H54 (cell line): ENCODE results near the gene NFKBIB.
A peak's percentile ranks its signal among the peaks of the same experiment; 100 is the strongest.
"Not testable (repeated sequence)": the region's sequence is repeated elsewhere in the genome, so short reads cannot be mapped to it uniquely, and the experiment has no call there.

Source experiments
- DNase-seq: peaks from one replicate; pipeline ENCODE4 v3.0.0; 2011; ENCODE audit warnings: low spot score, mixed read lengths; ENCODE audit not compliant: insufficient read length
- FAIRE-seq: peaks from 3 replicates; lab custom pipeline; 2011; peaks lifted over from hg19 to GRCh38; lab: Jason Lieb, UNC
- POLR2A ChIP-seq: IDR thresholded peaks from 2 replicates; pipeline ENCODE4 v1.6.1; 2011; ENCODE audit warnings: low read depth, mild to moderate bottlenecking, low read length

NFKBIB gene

DNA sequence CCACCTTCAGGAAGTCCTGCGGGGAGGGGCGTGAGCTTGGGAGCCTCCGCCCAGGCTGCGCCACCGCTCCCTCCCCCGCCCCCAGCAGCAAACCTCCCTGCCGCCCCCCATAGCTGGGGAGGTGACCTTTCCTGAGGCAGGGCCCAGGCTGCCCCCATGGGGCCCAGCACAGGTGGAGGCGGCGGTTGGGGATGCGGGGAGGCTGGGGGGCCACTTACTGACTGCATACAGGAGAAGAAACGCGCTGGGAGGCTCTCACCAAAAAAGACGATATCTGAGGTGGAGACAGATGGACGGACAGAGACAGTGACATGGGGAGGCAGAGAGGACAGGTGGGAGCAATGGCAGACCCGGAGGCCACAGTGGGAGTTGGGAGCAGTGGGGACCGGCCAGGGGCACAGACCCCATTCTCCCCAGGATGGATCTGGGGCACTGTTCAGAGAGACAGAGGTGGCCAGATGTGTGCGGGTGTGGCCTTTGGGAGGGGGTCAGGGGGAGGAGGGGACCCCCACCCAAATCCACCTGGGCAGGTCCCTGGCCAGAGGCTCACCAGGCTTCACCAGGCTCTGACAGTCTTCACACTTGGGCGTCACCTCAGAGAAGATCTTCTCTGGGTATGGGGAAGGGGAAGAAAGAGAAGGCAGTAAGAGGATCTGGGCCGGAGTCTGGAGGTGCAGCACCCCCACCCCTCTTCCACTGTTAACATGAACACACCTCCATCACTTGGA, 18.7 kb upstream of the NFKBIB start:
- TF ChIP-seq POLR2A = no peak
- DNase-seq = no peak
- no peak for FAIRE-seq

DNA sequence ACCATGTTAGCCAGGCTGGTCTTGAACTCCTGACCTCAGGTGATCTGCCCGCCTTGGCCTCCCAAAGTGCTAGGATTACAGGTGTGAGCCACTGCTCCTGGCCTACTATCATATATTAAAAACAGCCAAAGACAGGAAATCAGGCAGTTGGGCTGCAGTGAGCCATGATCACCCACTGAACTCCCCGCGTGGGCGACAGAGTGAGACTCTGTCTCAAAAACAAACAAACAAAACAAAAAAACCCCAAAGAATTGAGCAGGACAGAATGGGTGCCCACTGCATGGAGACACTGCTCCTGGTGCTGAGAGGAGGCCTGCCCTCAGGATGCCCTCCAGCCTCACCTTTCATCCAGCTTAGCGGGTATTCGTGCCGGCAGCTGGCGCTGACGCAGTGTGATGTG, 16.5 kb upstream of the NFKBIB start:
- DNase-seq = no peak
- TF ChIP-seq POLR2A = no peak
- FAIRE-seq = no peak

DNA sequence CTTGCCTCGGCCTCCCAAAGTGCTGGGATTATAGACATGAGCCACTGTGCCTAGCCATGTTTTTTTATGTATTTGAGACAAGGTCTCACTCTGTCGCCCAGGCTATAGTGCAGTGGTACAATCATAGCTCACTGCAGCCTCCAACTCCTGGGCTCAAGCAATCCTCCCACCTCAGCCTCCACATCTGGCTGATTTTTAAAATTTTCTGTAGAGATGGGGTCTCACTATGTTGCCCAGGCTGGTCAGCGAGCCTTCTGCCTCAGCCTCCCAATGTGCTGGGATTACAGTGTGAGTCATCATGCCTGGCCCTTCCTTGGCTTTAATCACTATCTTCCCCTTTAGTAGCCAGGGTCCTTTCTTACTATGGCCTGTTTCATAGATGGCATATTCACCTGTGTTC, 15.1 kb upstream of the NFKBIB start:
- not testable (repeated sequence) for DNase-seq, FAIRE-seq

DNA sequence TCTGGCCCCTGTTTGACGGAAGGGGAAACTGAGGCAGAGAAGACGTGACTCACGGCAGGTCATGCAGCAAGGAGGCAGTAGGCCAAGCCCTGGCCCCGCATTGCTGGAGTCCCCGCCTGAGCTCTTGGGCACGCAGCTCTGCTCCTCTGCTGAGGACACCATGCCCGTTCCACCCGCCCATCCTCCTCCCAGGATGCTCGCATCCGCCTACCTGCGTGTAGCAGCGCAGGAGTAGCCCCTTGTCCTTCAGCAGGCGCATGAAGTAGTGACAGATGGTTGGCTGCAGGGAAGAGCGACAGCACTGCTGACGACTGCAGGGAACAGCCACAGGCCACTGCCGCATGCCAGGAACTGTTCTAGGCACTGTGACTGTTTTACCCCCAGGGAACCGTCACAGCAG, 10.9 kb upstream of the NFKBIB start:
- DNase-seq (no peak), FAIRE-seq (no peak)
- TF ChIP-seq POLR2A = no peak

DNA sequence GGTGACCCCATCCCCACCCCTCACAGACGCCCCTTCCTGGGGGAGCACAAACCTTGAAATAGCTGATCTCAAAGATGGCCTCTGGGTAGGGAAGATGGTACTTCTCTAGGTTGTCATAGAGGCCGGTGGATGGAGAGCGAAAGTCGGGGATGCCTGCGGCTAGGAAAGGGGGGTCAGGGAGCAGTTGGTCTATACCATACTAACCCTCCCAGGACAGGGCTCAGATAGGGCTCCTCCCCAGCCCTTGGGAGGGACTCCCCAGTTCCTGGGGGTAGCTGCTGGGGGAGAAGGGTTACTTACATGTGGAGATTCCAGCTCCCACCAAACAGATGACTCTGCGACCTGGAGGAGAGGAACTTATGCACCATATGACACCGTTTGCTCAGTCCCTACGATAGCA, 10.0 kb upstream of the NFKBIB start:
- no peak for DNase-seq
- FAIRE-seq = no peak
- no peak for TF ChIP-seq POLR2A

DNA sequence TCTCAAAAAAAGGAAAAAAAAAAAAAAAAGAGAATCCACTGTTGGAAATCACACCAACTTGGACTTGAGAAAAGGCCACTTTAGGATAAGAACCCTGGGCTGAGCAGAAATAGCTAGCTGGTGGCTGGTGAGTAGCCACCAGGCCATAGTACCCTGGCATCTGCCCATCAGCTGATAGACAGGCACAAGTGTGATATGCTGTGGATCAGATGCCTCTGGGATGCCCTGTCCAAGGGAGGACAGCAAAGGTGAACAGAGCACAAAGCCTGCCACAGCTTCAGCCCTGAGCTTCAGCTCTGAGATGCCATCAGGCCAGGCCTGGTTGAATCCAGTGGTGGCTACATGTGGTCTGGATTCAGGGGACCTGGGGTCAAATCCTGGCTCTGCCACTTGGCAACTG, 9.1 kb upstream of the NFKBIB start:
- no peak for FAIRE-seq
- no peak for TF ChIP-seq POLR2A
- DNase-seq = no peak

DNA sequence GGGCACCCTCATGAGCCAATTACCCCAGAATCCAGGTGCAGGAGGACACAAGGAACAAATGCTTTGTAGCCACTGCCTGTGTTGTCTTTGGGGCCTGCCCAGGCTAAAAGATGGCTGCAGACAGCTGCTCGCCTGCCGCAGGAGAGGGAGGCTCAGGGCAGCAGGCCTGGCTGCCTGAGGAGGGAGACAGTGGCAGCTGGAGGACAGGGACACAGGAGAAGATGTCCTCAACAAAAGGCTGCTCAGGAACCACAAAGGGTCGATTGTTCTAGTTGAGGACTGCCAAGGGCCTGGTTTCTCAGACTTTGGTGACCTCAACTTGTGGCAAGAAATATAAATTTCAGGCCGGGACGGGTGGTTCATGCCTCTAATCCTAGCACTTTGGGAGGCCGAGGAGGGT, 8.0 kb upstream of the NFKBIB start:
- DNase-seq (no peak), FAIRE-seq (no peak)
- TF ChIP-seq POLR2A = 0 out of 2 replicates have a peak, but pooled peaks have one; percentile 10

DNA sequence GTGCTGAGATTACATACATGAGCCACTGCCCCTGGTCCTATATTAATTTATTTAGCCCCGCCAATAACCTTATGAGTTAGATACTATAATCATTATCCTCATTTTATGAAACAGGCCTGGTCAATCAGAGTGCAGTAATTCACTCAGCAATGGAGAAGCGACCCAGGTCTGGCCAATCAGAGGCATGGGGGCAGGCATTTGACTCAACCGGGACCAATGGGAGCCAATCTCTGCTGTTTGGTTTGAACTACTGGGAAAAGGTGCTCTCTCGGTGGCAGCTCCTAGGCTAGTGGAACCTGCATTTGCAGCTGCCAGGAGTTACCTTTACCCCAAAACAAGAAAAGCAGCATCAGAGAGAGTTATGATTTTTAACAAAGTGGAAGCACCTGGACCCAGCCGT, 6.9 kb upstream of the NFKBIB start:
- no peak for TF ChIP-seq POLR2A
- FAIRE-seq = no peak
- DNase-seq = no peak

DNA sequence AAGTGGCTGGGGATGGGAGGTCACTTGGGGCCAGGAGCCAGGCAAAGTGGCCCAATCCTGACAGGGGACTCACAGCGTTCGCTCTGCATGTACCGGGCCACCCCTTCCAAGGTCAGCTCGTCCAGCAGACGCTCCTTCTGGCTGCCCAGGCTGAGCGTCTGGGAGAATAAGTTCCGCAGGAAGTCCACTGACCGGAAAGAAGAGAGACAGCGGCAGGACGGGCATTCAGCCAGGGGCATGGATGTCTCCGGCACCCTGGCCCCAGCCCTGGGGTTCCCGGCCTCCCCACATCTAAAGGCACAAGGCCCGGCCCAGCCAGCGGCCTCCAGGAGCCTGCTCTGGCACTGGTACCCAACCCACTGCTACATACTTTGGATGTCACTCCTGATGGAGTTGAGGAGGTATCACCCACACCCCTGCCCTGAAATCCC, 6.4 kb upstream of the NFKBIB start:
- FAIRE-seq (no peak), DNase-seq (no peak)
- no peak for TF ChIP-seq POLR2A

DNA sequence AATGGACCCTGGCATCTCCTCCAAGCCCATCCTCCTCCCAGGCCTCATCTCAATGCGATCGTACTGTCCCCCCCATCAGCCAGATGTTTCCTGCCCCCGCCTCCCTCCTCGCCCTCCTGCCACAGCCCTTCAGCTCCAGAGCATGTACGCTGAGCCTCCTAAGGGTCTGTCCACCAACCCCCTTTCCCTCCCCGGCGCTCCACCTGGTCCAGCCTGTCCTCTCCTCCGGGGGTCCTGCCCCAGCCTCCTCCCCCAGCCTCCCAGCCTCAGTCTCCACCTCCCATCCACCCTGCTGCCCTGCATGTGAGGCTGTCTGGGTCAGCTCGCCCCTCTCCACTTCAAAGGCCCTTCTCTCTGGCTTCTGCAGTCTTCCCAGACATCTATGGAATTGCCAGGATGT, 4.8 kb upstream of the NFKBIB start:
- DNase-seq (no peak), FAIRE-seq (no peak)
- TF ChIP-seq POLR2A = no peak

DNA sequence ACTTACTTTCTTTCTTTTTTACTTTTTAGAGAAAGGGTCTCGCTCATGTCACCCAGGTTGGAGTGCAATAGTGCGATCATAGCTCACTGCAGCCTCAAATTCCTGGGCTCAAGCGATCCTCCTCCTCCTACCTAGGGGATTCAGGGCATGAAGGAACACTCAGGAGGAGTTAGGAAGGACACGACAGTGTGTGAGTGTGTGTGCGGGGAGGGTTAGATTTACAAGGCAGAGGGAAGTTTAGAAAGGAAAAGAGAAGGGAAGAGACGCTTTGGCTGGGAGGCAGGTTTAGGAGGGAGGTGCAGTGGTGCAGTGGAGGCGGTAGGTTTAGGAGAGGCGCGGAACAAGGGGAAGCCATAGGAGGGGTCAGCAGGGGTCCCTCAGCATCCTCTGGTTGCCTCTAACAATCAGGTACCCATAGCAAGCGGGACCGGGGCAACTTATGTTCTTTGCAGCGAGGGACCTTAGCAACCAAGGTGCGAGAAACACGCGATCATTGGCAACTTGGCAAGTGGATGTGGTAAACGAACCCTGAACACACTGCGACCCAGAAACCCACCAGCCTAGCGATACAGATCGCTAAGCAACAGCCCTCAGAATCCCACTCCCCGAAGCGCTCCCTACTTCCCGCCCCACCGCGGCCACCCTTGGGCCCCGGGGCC, 852 bp upstream of the NFKBIB start:
- DNase-seq (no peak), FAIRE-seq (no peak)
- no peak for TF ChIP-seq POLR2A

DNA sequence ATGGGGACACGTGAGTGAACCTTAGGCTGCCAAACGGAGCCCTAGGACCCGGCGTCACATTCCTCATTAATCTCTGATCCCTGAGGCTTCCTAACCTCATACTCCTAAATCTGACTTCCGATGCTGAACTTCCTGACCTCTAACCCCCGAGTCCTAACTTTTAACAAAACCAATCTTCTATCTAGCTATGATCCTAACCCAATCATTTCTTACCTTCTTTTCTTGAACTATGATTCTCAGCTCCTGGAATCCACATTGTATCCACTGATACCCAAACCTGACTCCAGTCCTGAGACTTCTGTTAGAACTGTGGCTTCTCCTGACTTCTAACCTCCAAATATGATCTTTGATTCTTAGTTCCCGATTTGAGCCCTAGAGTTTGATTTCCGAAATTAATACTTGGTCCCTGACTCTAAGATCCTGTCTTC, 447 bp downstream of the NFKBIB start:
- DNase-seq (no peak), FAIRE-seq (no peak)
- no peak for TF ChIP-seq POLR2A

DNA sequence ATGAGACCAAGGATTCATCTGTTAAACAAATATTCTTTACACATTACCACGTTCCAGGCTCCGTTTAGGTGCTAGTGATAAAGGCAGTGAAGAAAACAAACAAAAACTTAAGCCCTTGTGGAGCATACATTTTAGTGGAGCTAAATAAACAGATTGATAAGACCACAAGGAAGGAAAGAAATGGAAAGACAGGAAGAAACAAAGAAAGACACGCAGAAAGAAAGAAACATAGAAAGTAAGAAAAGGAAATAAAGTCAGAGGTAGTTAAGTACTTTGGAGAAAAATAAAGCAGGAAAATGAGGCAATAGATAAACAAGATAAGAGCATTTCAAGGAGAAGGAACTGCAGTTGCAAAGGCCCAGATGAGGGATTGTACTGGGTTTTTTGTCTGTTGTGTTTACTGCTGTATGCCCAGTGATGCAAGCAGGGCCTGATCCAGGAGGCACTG, 998 bp downstream of the NFKBIB start:
- FAIRE-seq (no peak), DNase-seq (no peak)
- TF ChIP-seq POLR2A = no peak

DNA sequence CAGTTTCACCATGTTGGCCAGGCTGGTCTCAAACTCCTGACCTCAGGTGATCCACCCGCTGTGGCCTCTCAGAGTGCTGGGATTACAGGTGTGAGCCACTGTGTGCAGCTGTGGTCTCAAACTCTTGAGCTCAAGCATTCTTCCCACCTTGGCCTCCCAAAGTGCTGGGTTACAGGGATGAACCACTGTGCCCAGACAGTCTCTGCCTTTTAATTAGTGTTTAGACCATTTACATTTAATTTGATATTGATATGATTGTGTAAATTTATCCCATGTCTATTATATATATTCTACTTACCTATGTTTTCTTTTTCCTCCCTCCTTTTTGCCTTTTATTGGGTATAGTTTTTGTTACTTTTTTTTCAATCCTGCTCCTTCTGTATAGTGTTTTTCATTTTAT, 1.9 kb downstream of the NFKBIB start:
- no peak for TF ChIP-seq POLR2A
- DNase-seq (no peak), FAIRE-seq (no peak)
